Fibroblast of upper back skin (primary cell): ENCODE data around the gene CCDC195.

Experiments
- DNase-seq: peaks from one replicate; pipeline ENCODE4 v3.0.0-alpha.2; 2013

Gene CCDC195

GRCh38 chr2:224716201-224716600 lies at the start of gene CCDC195:
CCDC195 (minus strand) TSS chr2:224716365; CDS start chr2:224716365, 0 bp downstream.
- DNase-seq = no peak

- no peak for DNase-seq
These were observed 48.5 kb upstream of the CCDC195 start for GRCh38 chr2:224764565-224765236.

GRCh38 chr2:224757934-224758548 lies 41.9 kb upstream of the CCDC195 start:
- DNase-seq = no peak

DNA sequence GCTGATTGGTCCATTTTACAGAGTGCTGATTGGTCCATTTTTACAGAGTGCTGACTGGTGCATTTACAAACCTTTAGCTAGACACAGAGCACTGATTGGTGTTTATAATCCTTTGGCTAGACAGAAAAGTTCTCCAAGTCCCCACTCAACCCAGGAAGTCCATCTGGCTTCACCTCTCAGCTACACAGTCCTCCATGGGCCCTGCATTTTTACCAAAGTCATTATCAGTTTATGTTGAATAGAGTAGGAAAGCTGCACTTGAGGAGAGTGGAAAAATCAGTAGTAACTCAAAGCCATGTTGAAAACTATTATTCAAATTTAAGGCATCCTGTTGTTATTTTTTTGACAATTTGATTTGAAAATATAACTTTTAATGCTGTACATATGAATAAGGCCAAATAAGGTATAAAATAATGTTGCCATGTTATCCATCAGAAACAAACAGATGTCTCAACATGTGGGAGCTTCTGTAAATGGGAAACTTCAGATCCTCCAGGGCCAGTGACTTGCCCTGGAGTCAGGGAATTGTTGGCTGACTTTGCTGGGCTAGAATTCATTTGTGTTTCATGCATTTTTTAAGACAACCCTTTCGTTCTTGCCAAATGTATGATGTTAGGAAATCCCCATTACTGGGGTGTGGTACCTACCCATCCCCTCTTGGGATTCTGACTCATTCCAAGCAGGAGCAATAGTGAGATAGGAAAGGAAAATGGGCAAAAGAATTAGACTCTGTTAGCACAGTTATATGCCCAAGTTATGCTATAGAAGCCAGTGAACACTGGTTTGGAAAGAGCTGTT lies 37.8 kb upstream of the CCDC195 start:
- peak; percentile 86 for DNase-seq

- no peak for DNase-seq
These were observed 36.0 kb upstream of the CCDC195 start for GRCh38 chr2:224751996-224752698.

DNA sequence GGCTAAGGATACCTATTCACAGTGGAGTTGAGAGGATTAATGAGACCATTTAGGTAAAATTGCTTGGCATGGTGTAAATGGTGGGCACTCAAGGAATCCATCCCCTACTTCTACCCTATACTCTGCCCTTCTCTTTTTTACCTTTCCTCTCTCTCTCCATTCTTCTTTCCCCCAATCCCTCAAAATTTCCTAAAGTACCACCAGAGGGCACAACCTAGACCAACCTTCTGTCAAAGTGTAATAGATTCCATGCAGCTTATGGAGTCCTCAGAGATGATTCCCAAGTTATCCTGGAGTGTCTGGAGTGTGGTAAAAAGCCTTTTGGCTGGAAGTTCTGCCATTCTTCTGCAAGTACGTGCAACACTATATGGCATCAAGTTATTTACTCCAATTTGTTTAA lies 33.0 kb upstream of the CCDC195 start:
- DNase-seq = no peak

- DNase-seq = no peak
These were observed 31.6 kb upstream of the CCDC195 start for GRCh38 chr2:224747765-224748164.

DNA sequence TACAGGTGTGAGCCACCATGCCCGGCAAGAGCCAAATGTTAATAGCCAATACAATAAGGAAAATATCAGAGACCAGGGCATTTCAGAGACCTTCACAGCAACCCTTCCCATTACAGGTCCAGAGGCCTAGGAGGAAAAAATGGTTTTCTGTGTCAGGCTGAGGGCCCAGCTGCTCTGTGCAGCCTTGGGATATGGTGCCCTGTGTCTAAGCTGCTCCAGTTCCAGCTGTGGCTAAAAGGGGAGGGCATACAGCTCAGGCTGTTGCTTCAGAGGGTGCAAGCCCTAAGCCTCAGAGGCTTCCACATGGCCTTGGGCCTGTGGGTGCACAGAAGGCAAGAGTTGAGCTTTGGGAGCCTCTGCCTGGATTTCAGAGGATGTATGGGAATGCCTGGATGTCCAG lies 20.1 kb upstream of the CCDC195 start:
- no peak for DNase-seq

DNA sequence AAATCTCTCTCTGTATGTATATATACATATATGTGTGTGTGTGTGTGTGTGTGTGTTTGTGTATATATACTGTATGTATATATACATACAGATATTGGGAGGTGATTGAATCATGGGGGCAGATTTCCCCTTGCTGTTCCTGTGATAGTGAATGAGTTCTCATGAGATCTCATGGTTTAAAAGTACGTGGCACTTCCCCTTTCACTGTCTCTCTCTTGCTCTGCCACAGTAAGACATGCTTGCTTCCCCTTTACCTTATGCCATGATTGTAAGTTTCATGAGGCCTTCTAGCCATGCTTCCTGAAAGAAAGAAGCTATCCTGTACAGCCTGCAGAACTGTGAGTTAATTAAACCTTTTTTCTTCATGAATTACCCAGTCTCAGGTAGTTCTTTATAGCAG lies 18.8 kb upstream of the CCDC195 start:
- no peak for DNase-seq

GRCh38 chr2:224731665-224732064 lies 15.5 kb upstream of the CCDC195 start:
- peak; percentile 21 for DNase-seq

DNA sequence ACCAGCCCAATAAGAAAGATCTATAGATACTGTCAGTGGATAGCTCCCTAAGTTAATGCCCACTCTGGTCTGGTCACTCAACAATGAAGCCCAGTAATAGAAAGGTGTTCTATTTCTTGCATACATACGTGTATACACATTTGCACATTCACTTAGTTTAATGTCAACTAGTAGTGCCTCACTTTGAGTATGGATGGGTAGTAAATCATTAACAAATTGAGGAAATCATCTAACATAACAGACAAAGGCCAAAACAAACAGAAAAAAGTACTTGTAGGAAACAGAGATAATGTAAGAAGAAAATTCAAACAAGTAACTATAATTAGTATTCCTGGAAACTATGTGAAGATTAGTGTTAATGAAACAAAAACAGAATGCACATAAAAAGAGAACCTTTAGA lies 13.3 kb upstream of the CCDC195 start:
- no peak for DNase-seq

DNA sequence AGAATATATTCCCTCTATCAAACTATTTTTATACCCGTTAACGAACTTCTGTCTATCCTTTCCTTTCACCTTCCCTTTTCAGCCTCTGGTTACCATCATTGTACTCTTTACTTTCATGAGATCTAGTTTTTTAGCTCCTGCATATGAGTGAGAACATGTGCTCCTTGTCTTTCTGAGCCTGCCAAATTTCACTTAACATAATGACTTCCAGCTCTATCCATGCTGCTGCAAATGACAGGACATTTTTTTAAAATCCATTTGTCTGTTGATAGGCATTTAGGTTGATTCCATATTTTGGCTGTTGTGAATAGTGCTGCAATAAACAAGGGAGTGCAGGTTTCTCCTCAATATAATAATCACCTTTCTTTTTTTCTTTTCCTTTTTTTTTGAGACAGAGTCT lies 8.2 kb upstream of the CCDC195 start:
- DNase-seq = peak; percentile 17

GRCh38 chr2:224723586-224724217 lies 7.5 kb upstream of the CCDC195 start:
- peak; percentile 78 for DNase-seq

GRCh38 chr2:224722770-224723169 lies 6.6 kb upstream of the CCDC195 start:
- peak; percentile 17 for DNase-seq

- DNase-seq = peak; percentile 87
These were observed 6.1 kb upstream of the CCDC195 start for GRCh38 chr2:224722250-224722649.

- no peak for DNase-seq
These were observed 756 bp upstream of the CCDC195 start for GRCh38 chr2:224716921-224717320.

- peak; percentile 45 for DNase-seq
These were observed 4.1 kb downstream of the CCDC195 start for GRCh38 chr2:224711859-224712665.

GRCh38 chr2:224711381-224711780 lies 4.8 kb downstream of the CCDC195 start:
- DNase-seq = no peak

DNA sequence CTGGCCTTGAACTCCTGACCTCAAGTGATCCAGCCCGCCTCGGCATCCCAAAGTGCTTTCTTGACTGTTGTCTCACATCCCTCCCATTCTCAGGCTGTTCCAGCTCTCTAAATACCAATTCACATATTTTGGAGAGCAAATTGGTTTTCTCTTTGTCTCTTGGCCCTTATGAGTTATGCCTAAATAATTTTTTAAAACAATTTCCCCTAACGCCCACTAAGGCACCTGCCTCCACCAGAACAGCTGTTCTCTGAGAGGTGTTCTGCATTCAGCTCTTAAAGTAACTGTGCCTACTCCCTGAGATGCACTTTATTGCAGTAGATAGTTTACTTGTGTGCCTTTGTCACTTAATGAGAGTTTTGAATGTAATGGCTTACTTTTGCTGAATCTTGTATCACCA lies 6.9 kb downstream of the CCDC195 start:
- DNase-seq = peak; percentile 10

DNA sequence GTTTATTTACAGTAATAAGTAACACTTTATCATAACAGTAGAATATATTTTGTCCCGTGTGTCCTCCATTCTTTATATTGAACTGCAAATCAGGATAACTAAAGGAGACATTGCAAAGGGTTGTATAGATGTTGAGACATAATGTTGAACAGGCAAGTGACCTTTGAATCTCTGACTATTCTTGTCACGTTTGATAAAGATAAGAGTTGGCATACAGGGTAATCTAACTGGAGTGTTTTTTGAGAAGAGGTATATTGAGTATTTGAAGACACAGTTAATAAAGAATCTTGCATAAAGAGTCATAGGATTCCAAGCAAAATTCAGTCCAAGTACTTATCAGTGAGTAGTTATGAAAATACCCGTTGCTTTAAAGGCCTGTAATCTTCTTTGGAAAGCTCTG lies 21.7 kb downstream of the CCDC195 start:
- DNase-seq = no peak

GRCh38 chr2:224691563-224691962 lies 24.6 kb downstream of the CCDC195 start:
- no peak for DNase-seq

- no peak for DNase-seq
These were observed 25.3 kb downstream of the CCDC195 start for GRCh38 chr2:224690868-224691267.
